GM19324 (cell line): ENCODE results near the gene MDK.
A peak's percentile ranks its signal among the peaks of the same experiment; 100 is the strongest.

Experiments
- ATAC-seq: cut with Tn5 transposase; IDR thresholded peaks from one replicate; pipeline ENCODE4 v1.9.1; 2021; ENCODE audit warnings: mild to moderate bottlenecking, moderate library complexity; ENCODE audit not compliant: unreplicated experiment, low FRiP score

The MDK gene, protein sequence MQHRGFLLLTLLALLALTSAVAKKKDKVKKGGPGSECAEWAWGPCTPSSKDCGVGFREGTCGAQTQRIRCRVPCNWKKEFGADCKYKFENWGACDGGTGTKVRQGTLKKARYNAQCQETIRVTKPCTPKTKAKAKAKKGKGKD

DNA sequence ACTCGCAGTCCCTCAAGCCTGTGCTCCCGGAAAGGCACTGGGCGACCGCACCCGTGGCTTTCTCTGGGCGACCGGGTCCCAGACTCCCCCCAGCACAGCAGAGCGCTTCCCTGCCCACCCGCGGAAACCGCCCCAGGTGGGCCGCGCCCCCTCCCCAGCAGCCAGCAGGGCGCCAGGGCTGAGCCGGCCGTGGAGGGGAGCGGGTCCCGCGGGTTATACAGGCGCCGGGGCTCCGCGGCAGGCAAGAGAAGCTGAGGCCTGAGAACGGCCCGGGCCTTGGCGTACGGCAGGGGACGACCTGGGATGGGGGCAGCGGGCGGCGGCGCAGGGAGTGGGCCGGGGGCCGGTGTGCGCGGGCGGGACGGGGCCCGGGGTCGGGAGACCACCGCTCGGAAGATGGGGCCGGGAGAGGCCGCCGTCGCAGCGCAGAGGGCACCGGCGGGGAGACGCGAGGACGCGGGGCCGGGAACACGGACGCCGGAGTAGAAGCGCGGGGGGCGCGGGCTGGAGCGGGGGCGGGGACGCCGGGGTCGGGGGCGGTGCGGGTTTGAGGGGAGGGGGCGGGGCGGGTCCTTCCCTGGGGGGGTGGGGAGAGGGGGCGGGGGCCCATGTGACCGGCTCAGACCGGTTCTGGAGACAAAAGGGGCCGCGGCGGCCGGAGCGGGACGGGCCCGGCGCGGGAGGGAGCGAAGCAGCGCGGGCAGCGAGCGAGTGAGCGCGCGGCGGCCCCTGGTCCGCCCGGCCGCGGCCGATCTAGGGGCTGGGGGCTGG, at the start of gene MDK:
MDK (plus strand) TSS at position 622 of the 771 bp plus-strand sequence. CDS start 389 bp downstream, outside the sequence.
- ATAC-seq: no peak

DNA sequence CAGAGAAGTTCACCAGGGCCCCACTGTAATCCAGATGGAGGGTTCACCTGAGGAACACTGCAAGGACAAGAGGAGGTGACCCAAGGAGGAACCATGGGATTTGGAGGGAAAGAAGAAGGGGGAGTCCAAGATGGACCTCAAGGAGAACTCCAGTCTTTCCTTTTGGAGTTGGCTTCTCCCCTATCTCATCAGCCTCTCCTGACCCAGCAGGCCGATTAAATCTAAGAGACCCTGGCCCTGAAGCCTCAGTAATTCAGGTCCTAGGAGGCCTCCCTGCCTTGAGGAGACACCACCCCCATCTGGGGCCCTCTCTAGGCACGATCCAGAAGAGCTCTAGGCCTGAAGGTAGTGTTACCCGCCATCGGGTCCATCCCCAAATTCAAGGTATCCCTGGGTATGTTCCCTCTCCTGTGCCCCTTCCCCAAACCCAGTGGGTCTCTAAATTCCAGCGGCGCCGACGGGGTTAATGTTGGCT, 49.3 kb upstream of the MDK start:
- no peak for ATAC-seq

DNA sequence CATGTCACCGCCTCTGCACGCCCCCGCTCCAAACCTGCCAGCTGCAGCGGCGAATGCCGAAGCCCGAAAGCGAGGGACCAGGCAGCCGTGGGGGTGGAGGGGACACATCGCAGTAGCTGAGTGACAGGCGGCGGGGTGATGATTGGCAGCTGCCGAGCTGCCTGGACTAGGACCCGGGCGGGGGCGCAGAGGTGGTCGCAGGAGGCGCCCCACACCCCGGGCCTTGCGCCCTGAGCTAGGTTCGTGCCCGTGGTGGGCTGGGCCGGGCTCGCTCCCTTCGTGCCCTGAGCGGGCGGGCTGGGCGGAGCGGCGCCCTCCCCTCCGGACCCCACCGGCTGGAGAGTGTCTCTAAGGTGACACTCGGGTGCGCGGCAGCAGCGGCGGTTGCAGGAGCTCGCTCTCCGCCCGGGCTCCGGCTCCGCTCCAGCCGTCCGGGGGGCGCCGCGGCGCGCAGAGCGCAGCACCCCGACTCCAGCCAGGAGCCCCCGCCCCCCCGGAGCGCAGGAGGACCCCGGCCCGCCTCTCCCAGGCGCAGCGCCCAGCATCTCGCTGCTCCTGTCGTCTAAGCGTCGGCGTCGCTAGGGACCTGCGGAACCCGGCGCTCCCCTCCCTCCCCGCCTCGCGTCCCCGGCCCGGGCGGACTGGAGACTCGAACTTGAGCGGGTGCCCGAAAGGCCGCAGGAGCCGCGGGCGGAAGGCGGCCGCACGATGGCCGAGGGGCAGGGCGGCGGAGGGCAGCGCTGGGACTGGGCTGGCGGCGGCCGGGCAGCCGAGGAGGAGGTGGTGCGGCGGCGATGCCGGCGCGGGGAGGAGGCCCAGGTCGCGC, 48.7 kb upstream of the MDK start:
- ATAC-seq: no peak

DNA sequence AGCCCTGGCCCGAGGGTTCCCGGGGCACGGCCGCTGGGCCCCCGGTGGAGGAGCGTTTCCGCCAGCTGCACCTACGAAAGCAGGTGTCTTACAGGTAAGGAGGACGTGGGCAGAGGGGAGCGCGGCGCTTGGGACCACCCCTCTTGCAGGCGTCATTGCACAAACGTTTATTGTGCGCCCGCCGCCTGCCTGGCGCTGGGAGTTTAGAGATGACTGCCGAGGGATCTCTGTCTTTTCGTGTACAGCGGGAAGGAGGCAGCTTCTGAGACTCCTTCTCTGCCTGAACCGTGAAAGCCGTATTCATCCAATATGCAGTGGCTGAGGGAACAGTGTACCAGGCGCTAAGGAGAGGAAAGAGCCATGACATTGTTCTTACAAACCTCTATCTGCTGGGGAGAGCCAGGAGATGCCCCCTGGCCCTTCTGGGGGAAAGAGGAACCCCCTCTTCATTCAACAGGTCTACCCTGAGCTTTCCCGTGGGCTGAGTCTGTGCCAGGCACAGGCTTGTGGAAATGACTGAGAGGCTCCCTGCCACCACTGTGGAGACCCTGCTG, 48.0 kb upstream of the MDK start:
- no peak for ATAC-seq

DNA sequence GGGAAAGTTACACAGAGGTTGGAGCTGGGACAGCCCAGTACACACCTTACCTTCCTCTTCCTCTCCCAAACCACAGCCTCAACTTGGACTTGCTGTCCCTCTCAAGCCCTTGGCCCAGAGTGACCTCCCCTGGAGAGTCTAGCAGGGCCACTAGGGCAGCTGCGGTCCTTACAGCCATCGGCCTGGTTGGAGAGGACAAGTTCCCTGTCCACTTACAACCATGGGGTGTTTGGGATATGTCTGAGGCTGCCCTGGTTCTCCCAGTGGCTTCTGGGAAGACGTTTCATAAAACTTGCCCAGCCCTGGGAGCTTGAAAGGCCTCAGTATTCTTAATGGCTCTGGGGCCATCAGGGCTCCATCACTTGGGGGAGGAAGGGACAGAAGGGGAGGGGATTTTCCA, 47.3 kb upstream of the MDK start:
- no peak for ATAC-seq

DNA sequence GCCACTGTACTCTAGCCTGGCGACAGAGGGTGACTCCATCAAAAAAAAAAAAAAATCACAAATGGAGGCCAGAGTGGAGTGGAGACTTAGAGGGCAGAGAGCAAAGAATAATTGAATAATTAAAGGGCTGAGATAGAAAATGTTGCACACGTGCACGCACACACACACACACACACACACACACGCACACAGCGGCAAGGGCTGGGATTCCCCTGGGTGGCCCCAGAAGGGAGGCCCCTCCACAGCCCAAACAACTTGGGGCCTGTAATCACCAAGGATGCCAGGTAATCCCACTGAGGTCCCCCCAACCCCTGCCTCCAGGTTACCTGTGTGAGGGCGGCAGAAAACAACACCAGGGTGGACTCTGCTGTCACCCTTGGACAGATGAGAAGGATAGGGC, 46.2 kb upstream of the MDK start:
- no peak for ATAC-seq

DNA sequence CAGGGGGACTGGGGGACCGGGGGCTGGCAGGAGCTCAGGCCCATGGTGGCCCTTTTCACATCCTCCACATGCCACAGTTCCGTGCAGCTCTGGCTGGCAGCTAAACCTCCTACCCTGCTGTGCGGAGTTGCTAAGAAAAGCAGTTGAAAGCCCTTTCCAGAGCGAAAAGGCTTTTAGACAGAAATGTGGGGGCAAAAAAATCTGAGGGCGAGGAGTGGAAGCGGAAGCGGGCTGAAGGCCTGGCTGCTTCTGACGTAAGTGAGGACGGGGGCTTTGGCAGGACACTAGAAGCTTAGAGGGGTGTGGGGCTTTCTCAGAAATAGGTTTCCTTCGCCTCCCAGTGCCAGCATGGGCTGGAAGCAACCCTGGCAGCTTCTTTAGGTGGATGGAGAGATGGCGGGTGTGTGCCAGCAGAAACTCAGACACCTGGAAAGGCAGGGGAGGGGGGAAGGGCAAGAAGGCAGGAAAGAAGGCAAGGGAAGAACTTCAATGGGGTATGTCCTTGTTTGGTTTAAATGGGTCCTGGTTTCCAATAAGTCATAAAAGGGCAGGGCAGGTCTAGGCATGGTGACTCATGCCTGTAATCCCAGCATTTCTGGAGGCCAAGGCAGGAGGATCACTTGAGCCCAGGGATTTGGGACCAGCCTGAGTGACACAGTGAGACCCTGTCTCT, 45.4 kb upstream of the MDK start:
- no peak for ATAC-seq

DNA sequence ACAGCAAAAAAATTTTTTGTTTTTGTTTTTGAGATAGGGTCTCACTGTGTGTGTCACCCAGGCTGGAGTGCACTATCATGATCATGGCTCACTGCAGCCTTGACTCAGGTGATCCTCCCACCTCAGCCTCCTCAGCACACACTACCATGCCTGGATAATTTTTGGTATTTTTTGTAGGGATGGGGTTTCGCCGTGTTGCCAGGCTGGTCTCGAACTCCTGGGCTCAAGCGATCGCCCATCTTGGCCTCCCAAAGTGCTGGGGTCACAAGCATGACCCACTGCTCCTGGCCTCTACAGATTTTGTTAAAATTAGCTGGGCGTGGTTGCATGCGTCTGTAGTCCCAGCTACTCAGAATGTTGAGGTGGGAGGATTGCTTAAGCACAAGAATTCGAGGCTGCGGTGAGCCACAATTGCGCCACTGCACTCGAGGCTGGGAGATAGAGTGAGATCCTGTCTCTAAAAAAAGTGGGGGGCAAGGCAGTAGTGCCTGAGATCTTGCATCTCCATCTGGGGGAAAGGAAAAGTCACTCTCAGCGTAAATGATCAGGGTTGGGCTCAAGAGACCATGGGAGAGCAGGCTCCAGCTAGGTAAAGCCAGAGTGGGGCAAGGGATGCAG, 44.8 kb upstream of the MDK start:
- no peak for ATAC-seq

DNA sequence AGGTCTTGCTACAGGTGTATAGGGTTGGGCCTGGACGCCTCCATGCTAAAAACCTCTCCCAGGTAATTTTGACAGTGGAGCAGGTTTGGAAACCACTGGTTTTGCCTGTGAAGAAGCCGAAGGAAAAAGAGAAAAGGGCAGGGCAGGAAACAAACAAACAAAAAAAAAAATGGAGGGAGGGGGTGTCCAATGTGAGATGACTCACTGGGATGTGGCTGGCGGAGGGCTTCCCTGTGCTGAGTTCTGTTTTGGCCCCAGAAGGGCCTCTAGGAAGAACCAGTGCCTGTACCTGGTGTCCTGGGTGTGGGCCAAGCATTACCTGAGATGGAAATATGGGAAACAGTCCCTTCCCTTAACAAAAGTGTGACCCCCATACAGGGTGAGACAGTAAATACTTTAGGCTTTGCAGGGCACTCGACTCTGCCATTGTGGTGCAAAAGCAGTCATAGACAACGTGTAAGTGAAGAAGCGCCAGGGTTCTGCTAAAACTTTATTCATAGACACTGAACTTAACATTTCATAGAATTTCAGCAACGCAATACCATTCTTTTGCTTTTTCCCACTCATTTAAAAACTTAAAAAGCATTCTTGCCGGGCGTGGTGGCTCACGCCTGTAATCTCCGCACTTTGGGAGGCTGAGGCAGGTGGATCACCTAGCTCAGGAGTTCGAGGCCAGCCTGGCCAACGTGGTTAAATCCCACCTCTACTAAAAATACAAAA, 43.7 kb upstream of the MDK start:
- ATAC-seq: no peak

DNA sequence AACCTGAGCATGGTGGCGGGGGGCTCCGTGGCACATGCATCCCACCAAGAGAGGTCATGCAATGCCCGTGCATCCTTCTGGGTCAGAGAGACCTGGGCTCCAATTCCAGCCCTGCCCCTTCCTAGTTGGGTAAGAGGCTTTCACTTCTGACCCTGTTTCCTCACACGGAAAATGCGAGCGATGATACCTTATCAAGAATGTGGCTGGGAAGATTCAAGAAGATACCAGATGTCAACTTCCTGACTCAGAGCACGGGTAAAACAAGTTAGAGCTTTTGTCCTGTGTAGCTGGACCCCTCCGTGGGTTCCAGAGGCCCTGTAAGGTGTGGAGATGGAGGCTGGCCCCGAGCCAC, 42.9 kb upstream of the MDK start:
- no peak for ATAC-seq

DNA sequence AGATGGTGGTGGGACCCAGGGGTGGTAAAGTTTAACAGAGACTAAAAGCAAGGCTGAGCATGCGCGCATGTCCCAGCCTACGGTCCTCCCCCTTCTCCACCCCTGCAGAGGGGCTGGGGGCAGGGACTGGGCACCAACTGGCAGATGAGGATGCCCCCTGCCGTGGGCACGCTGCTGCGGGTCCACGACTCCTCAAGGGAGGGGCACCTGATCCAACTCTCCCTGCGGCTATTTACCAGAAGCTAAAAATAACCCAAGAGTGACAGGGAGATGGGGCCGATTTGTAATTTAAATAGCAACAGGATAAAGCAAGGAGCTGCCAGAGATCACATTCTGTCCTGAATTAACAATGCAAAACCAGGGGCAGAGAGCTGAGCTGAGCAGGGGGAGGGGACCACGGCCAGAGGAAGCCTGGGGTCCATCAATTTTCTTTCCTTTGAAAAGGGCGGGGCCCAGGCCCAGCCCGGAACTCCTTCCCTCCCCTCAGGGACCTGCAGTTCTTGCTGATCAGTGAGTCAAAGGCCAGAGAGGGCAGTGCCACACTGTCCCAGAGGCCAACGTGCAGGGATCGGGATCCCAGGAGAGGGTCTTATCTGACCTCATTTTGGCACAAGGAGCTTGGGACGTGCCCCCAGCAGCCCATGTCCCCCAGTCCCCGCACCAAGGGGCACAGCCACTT, 42.3 kb upstream of the MDK start:
- no peak for ATAC-seq

DNA sequence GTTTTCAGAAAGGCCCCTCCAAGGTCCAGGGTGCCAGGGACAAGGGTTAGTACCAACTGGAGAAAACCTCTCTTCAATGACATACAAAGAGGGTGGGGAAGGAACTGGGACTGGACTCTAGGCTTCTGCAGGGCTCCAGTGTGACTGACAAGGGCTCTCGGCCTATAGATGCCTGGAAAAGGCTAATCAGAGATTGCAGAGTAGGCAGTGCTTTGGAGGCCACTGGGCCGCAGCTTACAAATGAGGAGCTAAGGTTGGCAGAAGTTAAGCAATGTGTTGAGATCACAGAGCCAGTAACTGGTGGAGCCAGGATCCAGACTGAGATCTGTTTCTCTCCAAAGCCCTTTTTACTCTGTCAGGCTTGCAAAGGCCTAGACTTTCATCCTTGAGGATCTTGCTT, 41.7 kb upstream of the MDK start:
- no peak for ATAC-seq

DNA sequence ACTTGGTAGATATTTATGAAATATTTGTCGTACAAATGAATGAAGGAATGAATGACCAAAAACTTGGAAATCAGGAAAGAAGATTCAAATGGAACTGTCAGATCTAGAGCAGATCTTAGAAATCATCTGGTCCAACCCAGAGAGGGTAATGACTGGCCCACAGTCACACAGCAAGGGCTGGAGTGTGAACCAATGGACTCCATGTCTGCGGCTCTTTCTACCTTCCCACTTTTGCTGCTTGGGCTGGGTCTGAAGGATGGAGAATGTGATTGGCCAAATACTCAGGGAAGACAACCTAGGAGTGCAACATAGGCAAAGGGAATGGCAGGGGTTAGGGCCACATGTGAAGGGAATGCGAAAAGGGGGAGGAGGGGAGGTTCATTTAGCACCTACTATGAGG, 40.0 kb upstream of the MDK start:
- ATAC-seq: no peak

DNA sequence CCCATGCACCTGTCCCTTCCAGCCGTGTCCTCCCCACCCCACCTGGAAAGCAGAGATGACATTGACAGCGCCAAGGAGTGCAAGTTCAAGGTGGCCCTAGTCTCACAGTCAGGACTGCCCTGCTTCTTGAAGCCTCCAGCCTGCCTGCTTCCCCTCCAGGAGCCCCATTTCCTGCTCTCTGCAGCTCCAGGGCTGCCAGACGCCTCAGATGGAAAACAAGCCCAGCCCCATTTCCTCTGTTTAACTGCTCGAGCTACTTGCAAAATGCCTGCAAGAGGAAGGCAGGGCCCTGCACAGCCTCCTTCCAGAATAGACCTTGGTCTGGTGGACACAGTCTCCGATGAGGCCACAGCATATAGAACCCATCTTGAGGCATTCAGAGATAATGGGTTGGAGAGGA, 39.2 kb upstream of the MDK start:
- ATAC-seq: no peak

DNA sequence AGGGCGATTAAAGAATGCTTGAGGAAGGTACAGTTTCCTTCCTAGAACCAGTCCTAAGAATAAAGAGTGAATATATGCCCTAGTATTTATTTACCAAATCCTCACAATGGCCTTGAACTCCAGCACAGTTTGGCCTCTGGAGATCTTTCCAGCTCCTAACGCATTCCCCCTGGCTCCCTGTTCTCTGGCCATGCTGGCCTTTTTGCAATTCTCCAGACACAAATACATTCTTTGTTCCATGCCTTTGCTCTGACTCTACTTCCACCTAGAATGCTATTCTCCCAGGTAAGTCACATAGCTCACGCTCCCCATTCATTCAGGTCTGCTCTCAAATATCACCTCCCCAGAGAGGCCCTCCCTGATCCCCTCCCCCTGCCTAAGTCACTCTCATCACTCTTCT, 37.9 kb upstream of the MDK start:
- ATAC-seq: no peak

DNA sequence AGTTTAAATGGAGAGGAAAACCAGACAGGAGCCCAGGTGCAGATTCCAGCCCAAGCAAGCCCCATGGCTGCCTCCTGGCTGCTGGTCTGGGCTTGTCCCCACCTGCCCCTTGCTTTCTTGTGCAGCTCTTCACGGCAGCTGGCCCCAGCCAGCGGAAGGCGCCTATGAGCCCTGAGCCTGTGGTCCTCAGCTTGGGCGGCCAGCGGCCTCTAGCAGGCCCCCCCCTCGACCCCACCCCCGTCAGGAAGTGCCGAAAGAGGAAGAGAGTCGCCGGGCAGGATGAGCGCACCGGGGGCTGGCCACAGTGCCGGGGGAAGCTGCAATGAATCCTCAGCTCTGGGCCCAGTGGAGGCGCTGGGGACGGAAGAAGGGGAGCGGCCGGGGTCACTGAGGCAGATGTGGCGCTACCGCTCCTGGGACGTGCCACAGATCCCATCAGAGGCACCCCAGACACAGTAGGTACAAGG, 36.3 kb upstream of the MDK start:
- no peak for ATAC-seq

DNA sequence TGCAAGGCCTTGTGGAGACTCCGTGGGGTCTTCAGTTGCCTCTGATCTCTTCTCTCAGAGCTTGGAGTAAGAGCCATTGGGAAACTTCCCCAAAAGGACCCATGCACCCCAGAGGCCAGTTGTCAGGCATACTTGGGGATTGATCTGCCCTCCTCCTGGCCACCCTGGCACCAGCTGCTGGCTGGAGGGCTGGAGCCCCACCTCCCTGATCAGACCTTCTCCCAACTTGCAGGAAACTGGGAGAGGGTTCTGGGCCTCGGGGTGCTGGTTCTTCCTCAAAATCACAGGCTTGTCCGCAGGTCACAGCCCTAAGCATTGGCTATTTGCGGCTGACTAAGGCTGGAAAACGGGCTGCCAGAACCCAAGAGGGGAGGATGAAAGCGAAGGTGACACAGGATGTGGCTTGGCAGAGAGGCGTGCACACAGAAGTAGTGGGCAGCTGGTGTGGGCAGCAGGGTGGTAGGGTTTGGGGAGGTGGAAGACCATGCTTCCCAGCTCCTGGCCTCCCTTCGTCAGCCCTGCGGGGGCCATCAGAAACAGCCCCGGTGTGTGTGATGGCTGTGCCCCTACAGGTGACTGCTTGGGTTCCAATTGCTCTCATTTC, 35.5 kb upstream of the MDK start:
- ATAC-seq: no peak

DNA sequence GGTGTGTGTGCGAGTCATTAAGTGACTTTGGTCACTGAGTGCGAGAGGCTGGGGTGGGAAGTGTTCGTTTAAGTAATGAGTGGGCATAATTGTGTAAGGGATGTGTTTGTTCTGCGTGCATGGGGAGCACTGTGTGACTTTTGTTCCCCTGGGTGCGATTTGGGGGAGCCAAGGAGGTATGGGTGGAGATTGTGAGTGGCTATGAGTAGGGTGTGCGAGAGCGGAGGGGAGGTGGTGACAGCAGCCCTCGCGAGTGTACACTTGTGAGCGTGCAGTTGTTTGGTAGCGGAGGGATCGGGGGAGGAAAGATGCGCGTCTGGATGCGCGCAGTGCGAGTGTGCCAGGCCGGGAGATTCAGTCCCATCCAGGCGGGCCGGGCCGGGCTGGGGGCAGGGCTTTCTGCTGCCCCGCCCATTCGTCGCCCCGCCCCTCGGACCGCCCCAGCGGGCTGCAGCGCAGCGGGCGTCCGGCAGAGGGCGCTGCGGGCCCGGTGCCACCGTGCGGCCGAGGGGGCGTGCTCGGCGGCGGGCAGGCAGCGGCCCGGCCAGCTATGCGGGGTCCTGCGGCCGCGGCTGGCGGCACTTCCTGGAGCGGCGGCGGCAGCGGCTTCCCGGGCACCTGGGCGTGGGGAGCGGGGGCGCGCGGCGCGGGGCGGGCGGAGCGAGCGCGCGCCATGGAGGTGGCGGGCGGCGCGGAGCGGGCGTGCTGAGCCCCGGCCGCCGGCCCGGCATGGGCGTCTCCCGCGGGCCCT, 34.4 kb upstream of the MDK start, which contains the start of gene DGKZ:
DGKZ (plus strand) TSS at position 578 of the 751 bp plus-strand sequence. CDS start 197 bp downstream, outside the sequence.
- ATAC-seq: peak; percentile 78
